Suprapubic skin (tissue), 4 donors: ENCODE measurements around the gene HECTD1. TPM values are rescaled to one million over a fixed set of nuclear protein-coding genes. Genes with fewer than 3 reads are reported as not detected.
A peak's percentile ranks its signal among the peaks of the same experiment; 100 is the strongest.
"Not testable (repeated sequence)": the region's sequence is repeated elsewhere in the genome, so short reads cannot be mapped to it uniquely, and the experiment has no call there.

Experiments used
- DNase-seq, 2 donors: peaks; one replicate each; pipeline ENCODE4 v3.0.0-alpha.2; 2019; ENCODE audit warnings: low spot score in 2 of 2
- H3K27ac ChIP-seq: fragments of 200-600 bp; sonication (generic); one replicate; pipeline ENCODE4 v1.5.1; 2019
- H3K27me3 ChIP-seq: fragments of 200-600 bp; sonication (generic); one replicate; pipeline ENCODE4 v1.5.1; 2019
- H3K36me3 ChIP-seq: fragments of 200-600 bp; sonication (generic); one replicate; pipeline ENCODE4 v1.5.1; 2019
- H3K4me1 ChIP-seq: fragments of 200-600 bp; sonication (generic); one replicate; pipeline ENCODE4 v1.5.1; 2019
- H3K4me3 ChIP-seq: fragments of 200-600 bp; sonication (generic); one replicate; pipeline ENCODE4 v1.5.1; 2019; ENCODE audit warnings: mild to moderate bottlenecking
- H3K9me3 ChIP-seq: fragments of 200-600 bp; sonication (generic); one replicate; pipeline ENCODE4 v1.5.1; 2019
- CTCF ChIP-seq, 2 donors: fragments of 200-600 bp in 1 of 2; fragments of 450-650 bp in 1 of 2; sonication (generic) in 1 of 2; IDR thresholded peaks; one replicate each; pipeline ENCODE4 v1.5.1; 2016 to 2019; ENCODE audit warnings: antibody characterized with exemption in 2 of 2, mild to moderate bottlenecking in 1 of 2, moderate library complexity in 1 of 2
- EP300 ChIP-seq: sonication (generic); formaldehyde crosslinking; IDR thresholded peaks from one replicate; pipeline ENCODE4 v1.6.1; 2017; ENCODE audit warnings: antibody characterized with exemption
- POLR2A ChIP-seq, 2 donors: fragments of 450-650 bp; IDR thresholded peaks; one replicate each; pipeline ENCODE4 v1.6.1; 2017; ENCODE audit warnings: antibody characterized with exemption in 2 of 2, mild to moderate bottlenecking in 2 of 2, moderate library complexity in 2 of 2
- POLR2AphosphoS5 ChIP-seq, 3 donors: sonication (generic); formaldehyde crosslinking; IDR thresholded peaks; one replicate each; pipeline ENCODE4 v1.6.1; 2017; ENCODE audit warnings: antibody characterized with exemption in 3 of 3
- WGBS: methylation state at CpG from one replicate; pipeline ENCODE4 v1.1.5; 2018; 5-methylcytosine and 5-hydroxymethylcytosine counted together
- total RNA-seq, 4 donors: library from RNA; depleted of rRNA; stranded (reverse); fragments of >200 nt; gene quantifications; one replicate each; pipeline ENCODE4 v1.1.0, GENCODE V29; 2016

Gene HECTD1
- total RNA-seq: 100 to 1,000 TPM; 197 to 442 (median 271) TPM

GRCh38 chr14:31207755-31208545 lies at the start of gene HECTD1:
TSS of gene HECTD1 (minus strand) at chr14:31207793. CDS start at chr14:31205936, 1,857 bp downstream.
- under 1% methylated on average over 13 of the region's 79 CpGs for WGBS

GRCh38 chr14:31257244-31257553 lies 49.6 kb upstream of the HECTD1 start:
- Histone ChIP-seq H3K9me3 (no peaks in the 10 kb centered on the region), H3K4me3 (no peak overlapping the region), H3K4me1 (peaks cover 8% of the 10 kb centered on the region), H3K36me3 (no peaks in the 10 kb centered on the region), H3K27ac (no peak overlapping the region), H3K27me3 (no peaks in the 10 kb centered on the region)
- no peak for DNase-seq
- 100% methylated on average over 1 of the region's 1 CpG for WGBS
- TF ChIP-seq EP300 (no peak), POLR2AphosphoS5 (IDR thresholded peaks at IDR 0.05) (no peak), POLR2A (IDR thresholded peaks at IDR 0.05) (no peak), CTCF (IDR thresholded peaks at IDR 0.05) (no peak)

More at GRCh38 chr14:31207755-31208545, at the start of gene HECTD1:
- peaks cover 8% of the 10 kb centered on the region for H3K36me3 ChIP-seq
- no peaks in the 10 kb centered on the region for H3K27me3 ChIP-seq
- peaks cover 32% of the 10 kb centered on the region for H3K4me1 ChIP-seq
- peak within 1 kb of the TSS; percentile 78 for H3K4me3 ChIP-seq
- peak within 1 kb of the TSS; percentile 100 for H3K27ac ChIP-seq
- H3K9me3 ChIP-seq: no peaks in the 10 kb centered on the region
- TF ChIP-seq POLR2AphosphoS5 (IDR thresholded peaks at IDR 0.05): peak in 2 of 3 donors; percentile 86 to 91
- peak in 1 of 2 donors; percentile 10 for TF ChIP-seq POLR2A (IDR thresholded peaks at IDR 0.05)
- no peak for TF ChIP-seq EP300
- peak; percentile 58 to 96 for TF ChIP-seq CTCF (IDR thresholded peaks at IDR 0.05)
- peak; percentile 92 to 93 for DNase-seq

- WGBS: 97% methylated on average over 5 of the region's 5 CpGs
- no peaks in the 10 kb centered on the region for H3K36me3 ChIP-seq
- H3K4me1 ChIP-seq: peaks cover 3% of the 10 kb centered on the region
- no peak for DNase-seq
- no peak overlapping the region for H3K4me3 ChIP-seq
- H3K27ac ChIP-seq: no peak overlapping the region
- no peak for TF ChIP-seq POLR2A (IDR thresholded peaks at IDR 0.05)
- TF ChIP-seq EP300: no peak
- no peak for TF ChIP-seq CTCF (IDR thresholded peaks at IDR 0.05)
- TF ChIP-seq POLR2AphosphoS5 (IDR thresholded peaks at IDR 0.05): no peak
- no peaks in the 10 kb centered on the region for H3K27me3 ChIP-seq
- no peaks in the 10 kb centered on the region for H3K9me3 ChIP-seq
Observed at GRCh38 chr14:31256534-31257243, 49.1 kb upstream of the HECTD1 start.

- WGBS: 92% methylated on average over 4 of the region's 4 CpGs
- not testable (repeated sequence) for H3K27me3 ChIP-seq, H3K27ac ChIP-seq
Observed at GRCh38 chr14:31255918-31256317, 48.3 kb upstream of the HECTD1 start.

GRCh38 chr14:31255286-31255685 lies 47.7 kb upstream of the HECTD1 start:
- Histone ChIP-seq H3K9me3 (no peaks in the 10 kb centered on the region), H3K27ac (no peak overlapping the region), H3K36me3 (no peaks in the 10 kb centered on the region), H3K4me3 (no peak overlapping the region), H3K27me3 (no peaks in the 10 kb centered on the region), H3K4me1 (no peaks in the 10 kb centered on the region)
- WGBS: 95% methylated on average over 2 of the region's 2 CpGs
- no peak for TF ChIP-seq CTCF (IDR thresholded peaks at IDR 0.05)
- DNase-seq: no peak

More at GRCh38 chr14:31255918-31256317, 48.3 kb upstream of the HECTD1 start:
- not testable (repeated sequence) for H3K4me3 ChIP-seq, H3K4me1 ChIP-seq, H3K9me3 ChIP-seq, DNase-seq, H3K36me3 ChIP-seq
